ENCODE measurements around the gene ERP29. TPM values are rescaled to one million over a fixed set of nuclear protein-coding genes. Genes with fewer than 3 reads are reported as not detected.
A peak's percentile ranks its signal among the peaks of the same experiment; 100 is the strongest.

ERP29 gene
- total and polyA plus RNA-seq, 4 donors, result 35.6 to 140 (median 57.1) TPM

- Histone ChIP-seq H3K9me3 (ENCODE audit: control insufficient read depth in 4 of 4, low read length in 3 of 4) (no peaks in the 10 kb centered on the region), H3K4me3 (ENCODE audit: low read depth in 1 of 3, low read length in 3 of 3) (no peak overlapping the region), H3K27ac (ENCODE audit: low read depth in 1 of 2, low read length in 2 of 2) (no peak overlapping the region), H3K27me3 (ENCODE audit: control insufficient read depth in 4 of 4, insufficient read depth in 4 of 4, low read length in 3 of 4) (no peaks in the 10 kb centered on the region), H3K36me3 (ENCODE audit: control insufficient read depth in 4 of 4, insufficient read depth in 3 of 4, low read depth in 1 of 4, low read length in 3 of 4) (peaks cover 4 to 28% (median 26%) of the 10 kb centered on the region in 4 donors), H3K4me1 (ENCODE audit: control insufficient read depth in 4 of 4, insufficient read depth in 4 of 4, low read length in 3 of 4) (peaks cover 0 to 16% (median 10%) of the 10 kb centered on the region in 4 donors), H3K9ac (ENCODE audit: low read depth in 1 of 2, low read length in 2 of 2) (no peak overlapping the region)
- WGBS, result 95% methylated on average over 11 of the region's 11 CpGs
- no peak for TF ChIP-seq GABPA (IDR thresholded peaks at IDR 0.05 in 1 of 2, conservative IDR thresholded peaks at IDR 0.05 in 1 of 2)
- TF ChIP-seq FOXA1 (IDR thresholded peaks at IDR 0.05), result no peak
- no peak for TF ChIP-seq RXRA (IDR thresholded peaks at IDR 0.05)
- TF ChIP-seq HNF4G (IDR thresholded peaks at IDR 0.05), result no peak
- TF ChIP-seq JUND (IDR thresholded peaks at IDR 0.05), result no peak
- TF ChIP-seq, protein P1, sequence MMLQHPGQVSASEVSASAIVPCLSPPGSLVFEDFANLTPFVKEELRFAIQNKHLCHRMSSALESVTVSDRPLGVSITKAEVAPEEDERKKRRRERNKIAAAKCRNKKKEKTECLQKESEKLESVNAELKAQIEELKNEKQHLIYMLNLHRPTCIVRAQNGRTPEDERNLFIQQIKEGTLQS (IDR thresholded peaks at IDR 0.05), result no peak
- TF ChIP-seq SP1 (IDR thresholded peaks at IDR 0.05), result no peak
- TF ChIP-seq EGR1 (IDR thresholded peaks at IDR 0.05; ENCODE audit: low read depth in 2 of 2), result no peak
- no peak for TF ChIP-seq MAX (IDR thresholded peaks at IDR 0.05)
- TF ChIP-seq, protein P2, sequence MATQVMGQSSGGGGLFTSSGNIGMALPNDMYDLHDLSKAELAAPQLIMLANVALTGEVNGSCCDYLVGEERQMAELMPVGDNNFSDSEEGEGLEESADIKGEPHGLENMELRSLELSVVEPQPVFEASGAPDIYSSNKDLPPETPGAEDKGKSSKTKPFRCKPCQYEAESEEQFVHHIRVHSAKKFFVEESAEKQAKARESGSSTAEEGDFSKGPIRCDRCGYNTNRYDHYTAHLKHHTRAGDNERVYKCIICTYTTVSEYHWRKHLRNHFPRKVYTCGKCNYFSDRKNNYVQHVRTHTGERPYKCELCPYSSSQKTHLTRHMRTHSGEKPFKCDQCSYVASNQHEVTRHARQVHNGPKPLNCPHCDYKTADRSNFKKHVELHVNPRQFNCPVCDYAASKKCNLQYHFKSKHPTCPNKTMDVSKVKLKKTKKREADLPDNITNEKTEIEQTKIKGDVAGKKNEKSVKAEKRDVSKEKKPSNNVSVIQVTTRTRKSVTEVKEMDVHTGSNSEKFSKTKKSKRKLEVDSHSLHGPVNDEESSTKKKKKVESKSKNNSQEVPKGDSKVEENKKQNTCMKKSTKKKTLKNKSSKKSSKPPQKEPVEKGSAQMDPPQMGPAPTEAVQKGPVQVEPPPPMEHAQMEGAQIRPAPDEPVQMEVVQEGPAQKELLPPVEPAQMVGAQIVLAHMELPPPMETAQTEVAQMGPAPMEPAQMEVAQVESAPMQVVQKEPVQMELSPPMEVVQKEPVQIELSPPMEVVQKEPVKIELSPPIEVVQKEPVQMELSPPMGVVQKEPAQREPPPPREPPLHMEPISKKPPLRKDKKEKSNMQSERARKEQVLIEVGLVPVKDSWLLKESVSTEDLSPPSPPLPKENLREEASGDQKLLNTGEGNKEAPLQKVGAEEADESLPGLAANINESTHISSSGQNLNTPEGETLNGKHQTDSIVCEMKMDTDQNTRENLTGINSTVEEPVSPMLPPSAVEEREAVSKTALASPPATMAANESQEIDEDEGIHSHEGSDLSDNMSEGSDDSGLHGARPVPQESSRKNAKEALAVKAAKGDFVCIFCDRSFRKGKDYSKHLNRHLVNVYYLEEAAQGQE (IDR thresholded peaks at IDR 0.05), result no peak
- DNase-seq (ENCODE audit: low spot score), result no peak
These were observed 9.2 kb downstream of the ERP29 start for GRCh38 chr12:112022241-112023016.

GRCh38 chr12:112023759-112024396, 10.7 kb downstream of the ERP29 start:
- H3K4me3 ChIP-seq (ENCODE audit: low read depth in 1 of 3, low read length in 3 of 3), result no peak overlapping the region
- no peaks in the 10 kb centered on the region for H3K27me3 ChIP-seq (ENCODE audit: control insufficient read depth in 4 of 4, insufficient read depth in 4 of 4, low read length in 3 of 4)
- H3K9ac ChIP-seq (ENCODE audit: low read depth in 1 of 2, low read length in 2 of 2), result peak overlapping the region in 1 of 2 donors; percentile 63
- H3K9me3 ChIP-seq (ENCODE audit: control insufficient read depth in 4 of 4, low read length in 3 of 4), result no peaks in the 10 kb centered on the region
- WGBS, result 43% methylated on average over 4 of the region's 4 CpGs
- H3K4me1 ChIP-seq (ENCODE audit: control insufficient read depth in 4 of 4, insufficient read depth in 4 of 4, low read length in 3 of 4), result peaks cover 0 to 16% (median 10%) of the 10 kb centered on the region in 4 donors
- no peak for DNase-seq (ENCODE audit: low spot score)
- peak overlapping the region; percentile 76 to 87 for H3K27ac ChIP-seq (ENCODE audit: low read depth in 1 of 2, low read length in 2 of 2)
- H3K36me3 ChIP-seq (ENCODE audit: control insufficient read depth in 4 of 4, insufficient read depth in 3 of 4, low read depth in 1 of 4, low read length in 3 of 4), result peaks cover 5 to 32% (median 31%) of the 10 kb centered on the region in 4 donors
- TF ChIP-seq GABPA (IDR thresholded peaks at IDR 0.05 in 1 of 2, conservative IDR thresholded peaks at IDR 0.05 in 1 of 2) (no peak), HNF4A (conservative IDR thresholded peaks at IDR 0.05) (peak; percentile 39 to 85), YY1 (IDR thresholded peaks at IDR 0.05) (peak; percentile 65), RXRA (IDR thresholded peaks at IDR 0.05) (no peak), ZBTB33 (IDR thresholded peaks at IDR 0.05) (no peak), SP1 (IDR thresholded peaks at IDR 0.05) (no peak), FOXA2 (IDR thresholded peaks at IDR 0.05) (no peak), NR2F2 (IDR thresholded peaks at IDR 0.05) (no peak), HNF4G (IDR thresholded peaks at IDR 0.05) (no peak), RAD21 (IDR thresholded peaks at IDR 0.05) (peak in 1 of 2 donors; percentile 7), TAF1 (conservative IDR thresholded peaks at IDR 0.05) (no peak), JUND (IDR thresholded peaks at IDR 0.05) (no peak), EGR1 (IDR thresholded peaks at IDR 0.05; ENCODE audit: low read depth in 2 of 2) (no peak)
- TF ChIP-seq, protein P3, sequence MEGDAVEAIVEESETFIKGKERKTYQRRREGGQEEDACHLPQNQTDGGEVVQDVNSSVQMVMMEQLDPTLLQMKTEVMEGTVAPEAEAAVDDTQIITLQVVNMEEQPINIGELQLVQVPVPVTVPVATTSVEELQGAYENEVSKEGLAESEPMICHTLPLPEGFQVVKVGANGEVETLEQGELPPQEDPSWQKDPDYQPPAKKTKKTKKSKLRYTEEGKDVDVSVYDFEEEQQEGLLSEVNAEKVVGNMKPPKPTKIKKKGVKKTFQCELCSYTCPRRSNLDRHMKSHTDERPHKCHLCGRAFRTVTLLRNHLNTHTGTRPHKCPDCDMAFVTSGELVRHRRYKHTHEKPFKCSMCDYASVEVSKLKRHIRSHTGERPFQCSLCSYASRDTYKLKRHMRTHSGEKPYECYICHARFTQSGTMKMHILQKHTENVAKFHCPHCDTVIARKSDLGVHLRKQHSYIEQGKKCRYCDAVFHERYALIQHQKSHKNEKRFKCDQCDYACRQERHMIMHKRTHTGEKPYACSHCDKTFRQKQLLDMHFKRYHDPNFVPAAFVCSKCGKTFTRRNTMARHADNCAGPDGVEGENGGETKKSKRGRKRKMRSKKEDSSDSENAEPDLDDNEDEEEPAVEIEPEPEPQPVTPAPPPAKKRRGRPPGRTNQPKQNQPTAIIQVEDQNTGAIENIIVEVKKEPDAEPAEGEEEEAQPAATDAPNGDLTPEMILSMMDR (IDR thresholded peaks at IDR 0.05; ENCODE audit: low read depth, low read length, missing input control), result no peak
- TF ChIP-seq, protein P2 (IDR thresholded peaks at IDR 0.05), result no peak
- TF ChIP-seq, protein P1 (IDR thresholded peaks at IDR 0.05), result no peak
